ENCODE data around the gene ZNF496.

DNA sequence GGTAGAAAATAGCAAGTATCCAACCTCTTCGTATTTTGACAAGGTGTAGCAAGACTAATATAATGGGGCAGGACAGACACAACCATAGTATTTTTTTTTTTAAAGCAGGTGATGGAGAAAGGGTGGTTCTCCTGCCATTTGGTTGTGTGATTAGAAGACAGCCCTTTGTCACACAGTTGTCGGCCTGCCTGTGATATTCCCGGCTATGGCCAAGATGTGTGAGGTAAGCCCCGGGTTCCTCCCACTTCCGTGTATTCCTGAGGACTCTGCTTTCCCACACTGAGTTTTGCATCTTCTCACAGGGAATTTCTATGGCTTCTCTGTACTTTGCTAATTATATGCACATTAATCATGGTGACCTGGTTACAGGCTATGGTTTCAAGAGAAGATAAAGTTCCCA is 35.9 kb downstream of the ZNF496 start:
- TF ChIP-seq, protein P1, sequence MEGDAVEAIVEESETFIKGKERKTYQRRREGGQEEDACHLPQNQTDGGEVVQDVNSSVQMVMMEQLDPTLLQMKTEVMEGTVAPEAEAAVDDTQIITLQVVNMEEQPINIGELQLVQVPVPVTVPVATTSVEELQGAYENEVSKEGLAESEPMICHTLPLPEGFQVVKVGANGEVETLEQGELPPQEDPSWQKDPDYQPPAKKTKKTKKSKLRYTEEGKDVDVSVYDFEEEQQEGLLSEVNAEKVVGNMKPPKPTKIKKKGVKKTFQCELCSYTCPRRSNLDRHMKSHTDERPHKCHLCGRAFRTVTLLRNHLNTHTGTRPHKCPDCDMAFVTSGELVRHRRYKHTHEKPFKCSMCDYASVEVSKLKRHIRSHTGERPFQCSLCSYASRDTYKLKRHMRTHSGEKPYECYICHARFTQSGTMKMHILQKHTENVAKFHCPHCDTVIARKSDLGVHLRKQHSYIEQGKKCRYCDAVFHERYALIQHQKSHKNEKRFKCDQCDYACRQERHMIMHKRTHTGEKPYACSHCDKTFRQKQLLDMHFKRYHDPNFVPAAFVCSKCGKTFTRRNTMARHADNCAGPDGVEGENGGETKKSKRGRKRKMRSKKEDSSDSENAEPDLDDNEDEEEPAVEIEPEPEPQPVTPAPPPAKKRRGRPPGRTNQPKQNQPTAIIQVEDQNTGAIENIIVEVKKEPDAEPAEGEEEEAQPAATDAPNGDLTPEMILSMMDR (IDR thresholded peaks at IDR 0.05; ENCODE audit: low read length): no peak
- TF ChIP-seq EZH2 (optimal IDR thresholded peaks at IDR 0.05; ENCODE audit: low read depth, low read length) (no peak), EZH2phosphoT487 (IDR thresholded peaks at IDR 0.05; ENCODE audit: low read length) (no peak)
